K562 (cell line): ENCODE measurements around the gene CRIP1. TPM values are rescaled to one million over a fixed set of nuclear protein-coding genes. Genes with fewer than 3 reads are reported as not detected.

Experiments
- CCNT2 ChIP-seq: IDR thresholded peaks from 2 replicates; pipeline ENCODE4 v1.6.1; 2011; ENCODE audit warnings: borderline replicate concordance, low read depth, mild to moderate bottlenecking, moderate library complexity, mixed read lengths, low read length; ENCODE audit not compliant: insufficient read length; ENCODE audit errors: extremely low read depth
- HMG20A ChIP-seq: fragments of 450-650 bp; formaldehyde crosslinking; conservative IDR thresholded peaks from 2 replicates; pipeline ENCODE4 v1.4.0; 2020; ENCODE audit warnings: mild to moderate bottlenecking, mixed read lengths
- KDM2B ChIP-seq: fragments of 250-450 bp; sonication (Bioruptor Pico); IDR thresholded peaks from 2 replicates; pipeline ENCODE4 v1.8.0; 2021; ENCODE audit warnings: mild to moderate bottlenecking, moderate library complexity
- NR2C1 ChIP-seq, 2 experiments: fragments of 450-650 bp; IDR thresholded peaks; 2 replicates each; pipeline ENCODE4 v1.6.1; 2017; ENCODE audit warnings: mild to moderate bottlenecking in 2 of 2, antibody characterized with exemption in 1 of 2, inconsistent platforms in 1 of 2, missing compliant biosample characterization in 1 of 2, missing genetic modification characterization in 1 of 2
- RBM34 ChIP-seq: fragments of 200-400 bp; formaldehyde crosslinking; IDR thresholded peaks from 2 replicates; pipeline ENCODE4 v1.6.1; 2018; ENCODE audit warnings: low read length, borderline replicate concordance; ENCODE audit not compliant: insufficient read depth
- STAT5A ChIP-seq: IDR thresholded peaks from 2 replicates; pipeline ENCODE4 v1.6.1; 2012; ENCODE audit warnings: low read length, inconsistent platforms, borderline replicate concordance
- ZNF512 ChIP-seq: IDR thresholded peaks from 2 replicates; pipeline ENCODE4 v1.6.1; 2016; ENCODE audit warnings: missing genetic modification characterization, missing compliant biosample characterization
- polyA plus RNA-seq, 8 experiments: library from polyadenylated mRNA; depleted of rRNA in 4 of 8; stranded (reverse) in 5 of 8; unstranded in 3 of 8; fragments of >200 nt; fragmentation: Nextera tagmentation in 2 of 8; fragmentation: Illumina TruSeq in 1 of 8; extraction: Ambion mirVana in 2 of 8; extraction: Trizol in 1 of 8; gene quantifications; 2 replicates each; pipeline versions ENCODE4 v1.2.1 to v1.2.3, GENCODE V29; 2011 to 2014; ENCODE audit warnings: inconsistent platforms in 1 of 8, missing spikeins in 1 of 8
- total RNA-seq, 7 experiments: library from RNA; depleted of rRNA in 6 of 7; stranded (reverse); fragments of >200 nt in 6 of 7; fragmentation: Illumina TruSeq in 2 of 7; extraction: Trizol in 2 of 7; gene quantifications; 2 replicates each; pipeline versions ENCODE4 v1.2.1 to v1.2.3, GENCODE V29; 2011 to 2021; ENCODE audit warnings: low replicate concordance in 1 of 7
- TF ChIP-seq, protein P1 (sequence below): sonication (generic); formaldehyde crosslinking; IDR thresholded peaks from 2 replicates; pipeline ENCODE4 v1.8.0; 2022; ENCODE audit warnings: missing genetic modification reagents, mild to moderate bottlenecking, borderline replicate concordance
- TF ChIP-seq, protein P2 (sequence below), 2 experiments: fragments of 450-650 bp; conservative IDR thresholded peaks; 2 replicates each; pipeline ENCODE4 v1.6.1; 2017; ENCODE audit warnings: mild to moderate bottlenecking in 2 of 2, moderate library complexity in 2 of 2
- TF ChIP-seq, protein P3 (sequence below): sonication (generic); formaldehyde crosslinking; IDR thresholded peaks from 2 replicates; pipeline ENCODE4 v1.8.0; 2022; ENCODE audit warnings: mild to moderate bottlenecking, missing genetic modification reagents

Gene CRIP1
- total and polyA plus RNA-seq, 9 of the 15 experiments (the other 6 are each of a cell fraction or from before 2014, with no cell fraction given) = 0.11 to 0.58 (median 0.14) TPM; not detected in 6

- TF ChIP-seq ZNF512 (tag) (no peak), NR2C1 (IDR thresholded peaks at IDR 0.05) (no peak), NR2C1 (tag; IDR thresholded peaks at IDR 0.05) (no peak), HMG20A (no peak), RBM34 (no peak), KDM2B (CRISPR knock-in tag) (no peak), STAT5A (no peak), CCNT2 (peak; percentile 43)
- TF ChIP-seq, protein P1, sequence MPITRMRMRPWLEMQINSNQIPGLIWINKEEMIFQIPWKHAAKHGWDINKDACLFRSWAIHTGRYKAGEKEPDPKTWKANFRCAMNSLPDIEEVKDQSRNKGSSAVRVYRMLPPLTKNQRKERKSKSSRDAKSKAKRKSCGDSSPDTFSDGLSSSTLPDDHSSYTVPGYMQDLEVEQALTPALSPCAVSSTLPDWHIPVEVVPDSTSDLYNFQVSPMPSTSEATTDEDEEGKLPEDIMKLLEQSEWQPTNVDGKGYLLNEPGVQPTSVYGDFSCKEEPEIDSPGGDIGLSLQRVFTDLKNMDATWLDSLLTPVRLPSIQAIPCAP = no peak
- TF ChIP-seq, protein P2, sequence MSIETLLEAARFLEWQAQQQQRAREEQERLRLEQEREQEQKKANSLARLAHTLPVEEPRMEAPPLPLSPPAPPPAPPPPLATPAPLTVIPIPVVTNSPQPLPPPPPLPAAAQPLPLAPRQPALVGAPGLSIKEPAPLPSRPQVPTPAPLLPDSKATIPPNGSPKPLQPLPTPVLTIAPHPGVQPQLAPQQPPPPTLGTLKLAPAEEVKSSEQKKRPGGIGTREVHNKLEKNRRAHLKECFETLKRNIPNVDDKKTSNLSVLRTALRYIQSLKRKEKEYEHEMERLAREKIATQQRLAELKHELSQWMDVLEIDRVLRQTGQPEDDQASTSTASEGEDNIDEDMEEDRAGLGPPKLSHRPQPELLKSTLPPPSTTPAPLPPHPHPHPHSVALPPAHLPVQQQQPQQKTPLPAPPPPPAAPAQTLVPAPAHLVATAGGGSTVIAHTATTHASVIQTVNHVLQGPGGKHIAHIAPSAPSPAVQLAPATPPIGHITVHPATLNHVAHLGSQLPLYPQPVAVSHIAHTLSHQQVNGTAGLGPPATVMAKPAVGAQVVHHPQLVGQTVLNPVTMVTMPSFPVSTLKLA (conservative IDR thresholded peaks at IDR 0.05) = peak; percentile 30 to 45; a peak in 2 of 4 replicates
- TF ChIP-seq, protein P3, sequence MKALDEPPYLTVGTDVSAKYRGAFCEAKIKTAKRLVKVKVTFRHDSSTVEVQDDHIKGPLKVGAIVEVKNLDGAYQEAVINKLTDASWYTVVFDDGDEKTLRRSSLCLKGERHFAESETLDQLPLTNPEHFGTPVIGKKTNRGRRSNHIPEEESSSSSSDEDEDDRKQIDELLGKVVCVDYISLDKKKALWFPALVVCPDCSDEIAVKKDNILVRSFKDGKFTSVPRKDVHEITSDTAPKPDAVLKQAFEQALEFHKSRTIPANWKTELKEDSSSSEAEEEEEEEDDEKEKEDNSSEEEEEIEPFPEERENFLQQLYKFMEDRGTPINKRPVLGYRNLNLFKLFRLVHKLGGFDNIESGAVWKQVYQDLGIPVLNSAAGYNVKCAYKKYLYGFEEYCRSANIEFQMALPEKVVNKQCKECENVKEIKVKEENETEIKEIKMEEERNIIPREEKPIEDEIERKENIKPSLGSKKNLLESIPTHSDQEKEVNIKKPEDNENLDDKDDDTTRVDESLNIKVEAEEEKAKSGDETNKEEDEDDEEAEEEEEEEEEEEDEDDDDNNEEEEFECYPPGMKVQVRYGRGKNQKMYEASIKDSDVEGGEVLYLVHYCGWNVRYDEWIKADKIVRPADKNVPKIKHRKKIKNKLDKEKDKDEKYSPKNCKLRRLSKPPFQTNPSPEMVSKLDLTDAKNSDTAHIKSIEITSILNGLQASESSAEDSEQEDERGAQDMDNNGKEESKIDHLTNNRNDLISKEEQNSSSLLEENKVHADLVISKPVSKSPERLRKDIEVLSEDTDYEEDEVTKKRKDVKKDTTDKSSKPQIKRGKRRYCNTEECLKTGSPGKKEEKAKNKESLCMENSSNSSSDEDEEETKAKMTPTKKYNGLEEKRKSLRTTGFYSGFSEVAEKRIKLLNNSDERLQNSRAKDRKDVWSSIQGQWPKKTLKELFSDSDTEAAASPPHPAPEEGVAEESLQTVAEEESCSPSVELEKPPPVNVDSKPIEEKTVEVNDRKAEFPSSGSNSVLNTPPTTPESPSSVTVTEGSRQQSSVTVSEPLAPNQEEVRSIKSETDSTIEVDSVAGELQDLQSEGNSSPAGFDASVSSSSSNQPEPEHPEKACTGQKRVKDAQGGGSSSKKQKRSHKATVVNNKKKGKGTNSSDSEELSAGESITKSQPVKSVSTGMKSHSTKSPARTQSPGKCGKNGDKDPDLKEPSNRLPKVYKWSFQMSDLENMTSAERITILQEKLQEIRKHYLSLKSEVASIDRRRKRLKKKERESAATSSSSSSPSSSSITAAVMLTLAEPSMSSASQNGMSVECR (CRISPR knock-in tag) = peak; percentile 52; the same call in 1 of the 2 replicates
These were observed 12.8 kb upstream of the CRIP1 start (continued) for GRCh38 chr14:105473677-105474482.
